Epithelial cell of esophagus (primary cell): ENCODE measurements around the gene CDKN1A.

Source experiments
- DNase-seq: peaks from one replicate; pipeline ENCODE4 v3.0.0; 2010; ENCODE audit warnings: low read depth
- H3K4me3 ChIP-seq: 2 replicates; pipeline ENCODE4 v1.5.1; 2011; ENCODE audit warnings: mild to moderate bottlenecking, low read length, control low read depth
- TF ChIP-seq, protein P1 (sequence below): IDR thresholded peaks from 2 replicates; pipeline ENCODE4 v1.5.1; 2011; ENCODE audit warnings: low read depth, mild to moderate bottlenecking, low read length, control low read depth, inconsistent platforms; ENCODE audit not compliant: insufficient read depth; ENCODE audit errors: missing control alignments

CDKN1A gene

DNA sequence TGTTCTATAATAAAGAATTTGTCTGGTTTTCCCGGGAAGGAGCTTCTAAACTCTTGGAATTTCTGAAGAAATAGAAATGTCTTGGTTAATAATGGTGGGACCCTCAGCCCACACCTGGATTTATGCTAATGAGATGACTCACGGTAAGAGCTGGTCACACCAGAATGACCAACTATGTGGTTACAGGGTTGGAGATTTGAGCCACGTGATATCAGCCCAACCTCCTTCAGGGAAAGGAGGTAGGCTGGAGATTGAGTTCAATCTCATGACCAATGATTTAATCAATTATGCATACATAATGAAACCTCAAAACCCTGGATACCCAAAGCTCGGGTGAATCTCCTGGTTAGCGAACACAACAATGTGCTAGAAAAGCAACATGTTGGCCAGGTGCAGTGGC, 22.1 kb upstream of the CDKN1A start:
- DNase-seq = no peak
- no peak overlapping the region for H3K4me3 ChIP-seq
- TF ChIP-seq, protein P1, sequence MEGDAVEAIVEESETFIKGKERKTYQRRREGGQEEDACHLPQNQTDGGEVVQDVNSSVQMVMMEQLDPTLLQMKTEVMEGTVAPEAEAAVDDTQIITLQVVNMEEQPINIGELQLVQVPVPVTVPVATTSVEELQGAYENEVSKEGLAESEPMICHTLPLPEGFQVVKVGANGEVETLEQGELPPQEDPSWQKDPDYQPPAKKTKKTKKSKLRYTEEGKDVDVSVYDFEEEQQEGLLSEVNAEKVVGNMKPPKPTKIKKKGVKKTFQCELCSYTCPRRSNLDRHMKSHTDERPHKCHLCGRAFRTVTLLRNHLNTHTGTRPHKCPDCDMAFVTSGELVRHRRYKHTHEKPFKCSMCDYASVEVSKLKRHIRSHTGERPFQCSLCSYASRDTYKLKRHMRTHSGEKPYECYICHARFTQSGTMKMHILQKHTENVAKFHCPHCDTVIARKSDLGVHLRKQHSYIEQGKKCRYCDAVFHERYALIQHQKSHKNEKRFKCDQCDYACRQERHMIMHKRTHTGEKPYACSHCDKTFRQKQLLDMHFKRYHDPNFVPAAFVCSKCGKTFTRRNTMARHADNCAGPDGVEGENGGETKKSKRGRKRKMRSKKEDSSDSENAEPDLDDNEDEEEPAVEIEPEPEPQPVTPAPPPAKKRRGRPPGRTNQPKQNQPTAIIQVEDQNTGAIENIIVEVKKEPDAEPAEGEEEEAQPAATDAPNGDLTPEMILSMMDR = no peak

DNA sequence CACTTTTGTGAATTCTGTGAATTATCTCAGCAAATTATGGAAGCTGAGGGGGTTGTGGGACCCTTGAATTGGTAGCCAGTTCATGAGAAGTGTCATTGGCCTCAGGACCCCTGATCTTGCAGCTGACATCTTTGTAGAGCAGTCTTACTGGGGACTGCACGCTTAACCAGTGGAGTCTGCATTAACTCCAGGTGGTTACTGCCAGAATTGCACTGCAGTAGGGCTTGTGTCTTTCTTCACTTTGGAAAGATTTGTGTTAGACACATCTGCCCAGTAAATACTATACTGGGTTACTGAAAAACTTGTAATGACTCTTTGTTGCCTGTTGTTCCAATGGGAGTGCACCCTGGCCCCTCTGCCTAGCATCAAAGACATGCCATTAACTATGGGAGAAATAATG, 21.2 kb upstream of the CDKN1A start:
- TF ChIP-seq, protein P1 = no peak
- no peak overlapping the region for H3K4me3 ChIP-seq
- no peak for DNase-seq

DNA sequence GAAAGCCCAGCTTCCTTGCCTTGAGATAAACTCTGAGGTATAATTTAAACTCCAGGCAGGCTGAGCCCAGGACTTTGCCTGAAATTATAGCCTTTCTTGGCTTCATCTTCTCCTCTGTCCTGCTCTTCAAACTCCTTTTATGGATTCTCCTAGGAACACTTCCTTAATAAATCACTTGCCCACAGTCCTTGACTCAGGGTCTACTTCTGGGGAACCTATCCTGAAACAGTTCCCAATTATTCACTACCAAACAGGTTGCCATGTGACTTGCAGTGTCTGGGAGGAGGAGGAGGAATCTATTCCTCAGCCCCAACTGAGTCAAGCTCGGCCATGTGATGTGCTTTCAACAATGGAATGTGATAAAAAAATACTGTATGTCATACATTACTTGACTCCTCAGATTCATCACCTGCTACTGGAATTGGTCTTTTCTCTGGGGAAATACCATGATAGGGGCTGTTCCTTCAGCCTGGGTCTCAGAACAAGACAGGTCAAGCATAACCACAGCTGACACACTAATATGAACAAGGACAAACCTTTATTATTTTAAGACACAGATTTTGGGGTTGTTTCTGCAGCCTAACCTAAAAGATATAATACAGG, 20.5 kb upstream of the CDKN1A start:
- TF ChIP-seq, protein P1 = no peak
- H3K4me3 ChIP-seq = no peak overlapping the region
- DNase-seq = peak; percentile 76

DNA sequence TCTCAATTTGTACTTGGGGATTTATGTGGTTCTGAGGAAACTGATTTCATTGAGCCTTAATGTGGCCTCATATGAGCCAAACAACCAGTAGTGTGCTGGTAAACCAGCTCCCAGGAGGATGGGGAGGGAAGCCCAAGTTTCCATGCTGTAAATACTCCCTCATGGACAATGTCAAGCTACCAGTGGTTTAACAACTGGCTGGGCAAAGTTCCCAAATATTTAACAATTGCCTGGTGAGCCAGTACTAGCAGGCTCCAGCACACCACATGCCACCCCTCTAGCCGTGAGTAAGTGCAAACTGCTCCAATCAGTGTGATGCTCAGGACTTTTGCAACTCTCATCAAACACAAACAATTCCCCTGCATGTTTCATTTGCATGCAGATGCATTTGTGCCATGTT, 19.2 kb upstream of the CDKN1A start:
- TF ChIP-seq, protein P1 = no peak
- no peak overlapping the region for H3K4me3 ChIP-seq
- DNase-seq = peak; percentile 88

DNA sequence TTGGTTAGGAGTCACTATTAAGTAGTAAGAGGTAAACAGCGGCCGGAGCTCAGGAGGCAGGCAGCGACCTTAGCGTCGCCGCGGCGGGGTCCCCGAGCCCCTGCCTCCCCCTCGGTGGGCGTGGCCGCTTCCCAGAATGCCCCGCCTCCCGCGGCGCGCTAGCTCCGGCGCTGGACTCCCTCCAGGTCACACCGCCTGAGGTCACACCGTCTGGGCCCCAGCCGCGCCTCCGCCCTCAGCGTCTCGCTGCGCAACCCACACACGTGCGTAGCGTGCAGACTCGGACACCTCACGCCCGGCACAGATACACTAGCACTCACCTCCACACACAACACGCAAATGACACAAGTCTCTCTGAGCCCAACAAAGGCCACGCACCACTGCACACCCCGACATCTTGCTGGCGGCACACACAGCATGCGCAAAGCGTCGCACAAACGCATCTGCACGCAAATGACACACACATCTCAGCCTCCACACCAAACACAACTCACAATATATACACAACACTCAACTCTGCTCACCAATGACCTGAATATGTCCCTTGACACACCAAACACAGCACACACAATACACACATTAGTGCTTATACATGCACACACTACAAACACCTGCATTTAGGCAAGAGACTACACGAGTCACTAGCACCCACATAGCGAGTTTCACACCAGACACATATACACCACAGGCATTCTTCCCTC, 17.6 kb upstream of the CDKN1A start:
- TF ChIP-seq, protein P1 = no peak
- no peak overlapping the region for H3K4me3 ChIP-seq
- DNase-seq = no peak

DNA sequence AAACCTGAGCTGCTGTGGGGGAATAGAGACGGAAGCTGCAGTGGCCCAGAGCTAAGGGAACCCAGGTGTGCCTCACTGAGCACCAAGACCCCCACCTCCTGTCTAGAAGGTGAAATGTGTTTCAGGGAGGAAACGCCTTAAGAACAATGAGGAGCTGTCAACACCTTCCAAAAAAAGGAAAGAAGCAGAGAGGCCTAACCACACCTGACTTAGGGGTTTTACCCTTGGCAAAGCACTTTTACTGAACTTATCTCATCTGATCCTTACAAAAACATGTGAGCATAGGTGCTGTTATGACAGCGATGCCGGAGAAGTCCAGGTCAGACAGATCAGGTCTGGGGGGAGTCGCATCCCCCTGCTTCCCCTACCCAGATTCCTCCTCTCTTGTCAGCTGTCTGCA, 16.1 kb upstream of the CDKN1A start:
- no peak overlapping the region for H3K4me3 ChIP-seq
- TF ChIP-seq, protein P1 = no peak
- DNase-seq = no peak

DNA sequence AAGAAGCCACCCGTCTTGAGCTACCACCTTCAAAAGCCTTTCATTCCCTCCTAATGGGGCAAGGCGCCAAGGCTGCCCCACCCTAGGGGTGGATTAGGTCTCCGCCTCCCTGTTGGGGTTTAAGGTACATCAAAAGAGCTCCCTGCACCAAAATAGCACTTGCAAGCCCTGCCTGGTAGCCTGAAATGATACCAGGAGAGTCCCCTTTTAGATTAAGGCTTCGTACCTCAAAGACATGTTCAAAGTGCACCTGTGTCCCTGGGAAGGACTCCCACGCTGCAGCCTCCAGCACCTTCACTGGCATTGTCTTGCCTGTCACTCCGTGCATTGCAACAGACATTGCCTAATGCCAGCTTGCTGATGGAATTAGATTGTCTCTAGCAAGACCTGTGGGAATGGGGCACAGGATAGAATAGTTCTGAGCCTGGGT, 15.7 kb upstream of the CDKN1A start:
- TF ChIP-seq, protein P1 = no peak
- peak; percentile 84 for DNase-seq
- H3K4me3 ChIP-seq = no peak overlapping the region
